HepG2 (cell line): ENCODE data around the gene BYSL.

Experiments used
- CBX1 ChIP-seq: IDR thresholded peaks from one replicate; pipeline ENCODE4 v1.6.1; 2016; ENCODE audit warnings: antibody characterized with exemption, low read depth
- HOMEZ ChIP-seq: IDR thresholded peaks from 2 replicates; pipeline ENCODE4 v1.6.1; 2016; ENCODE audit warnings: low read depth
- MAX ChIP-seq: IDR thresholded peaks from 2 replicates; pipeline ENCODE4 v1.6.1; 2012; ENCODE audit warnings: inconsistent platforms
- ZNF326 ChIP-seq: sonication (generic); formaldehyde crosslinking; IDR thresholded peaks from 2 replicates; pipeline ENCODE4 v1.4.0; 2020; ENCODE audit warnings: missing genetic modification reagents, borderline replicate concordance
- ZNF451 ChIP-seq: sonication (generic); formaldehyde crosslinking; IDR thresholded peaks from 2 replicates; pipeline ENCODE4 v1.5.0; 2020; ENCODE audit warnings: mild to moderate bottlenecking, missing genetic modification reagents
- ZNF639 ChIP-seq: conservative IDR thresholded peaks from 2 replicates; pipeline ENCODE4 v1.6.1; 2018; ENCODE audit warnings: missing genetic modification reagents
- ZSCAN21 ChIP-seq: sonication (generic); formaldehyde crosslinking; IDR thresholded peaks from 2 replicates; pipeline ENCODE4 v1.8.0; 2022; ENCODE audit warnings: mild to moderate bottlenecking, missing genetic modification reagents, moderate library complexity, borderline replicate concordance

GRCh38 chr6:41901882-41902519 lies 19.3 kb upstream of the BYSL start:
- TF ChIP-seq ZNF639 (CRISPR knock-in tag) (no peak), ZNF451 (no peak), ZSCAN21 (CRISPR knock-in tag) (no peak), MAX (no peak), HOMEZ (CRISPR knock-in tag) (no peak), ZNF326 (CRISPR knock-in tag) (no peak), CBX1 (no peak)
